Activated T-cell treated with anti-CD3 and anti-CD28 coated beads for 48 hours (primary cell): ENCODE measurements around the gene PTPN13.

Experiments used
- DNase-seq: peaks from one replicate; pipeline ENCODE4 v3.0.0-alpha.2; 2020; ENCODE audit warnings: low read depth

PTPN13 gene

GRCh38 chr4:86818841-86819240 is 224.7 kb downstream of the PTPN13 start:
- no peak for DNase-seq

DNA sequence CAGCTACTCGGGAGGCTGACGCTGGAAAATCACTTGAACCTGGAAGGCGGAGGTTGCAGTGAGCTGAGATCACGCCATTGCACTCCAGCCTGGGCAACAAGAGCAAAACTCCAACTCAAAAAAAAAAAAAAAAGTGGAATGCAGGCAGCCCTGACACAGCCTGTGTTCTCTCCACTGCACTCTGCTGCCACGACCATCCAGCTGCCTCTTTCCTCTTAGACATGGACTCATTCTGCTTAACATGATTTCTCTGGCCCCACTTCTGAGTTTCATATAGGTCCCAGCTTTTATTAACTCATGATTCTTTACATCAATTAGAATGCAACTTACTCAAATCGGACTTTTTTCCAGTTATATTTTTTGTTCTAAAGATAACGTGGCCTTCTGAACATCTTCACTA is 225.4 kb downstream of the PTPN13 start:
- no peak for DNase-seq

- DNase-seq: no peak
These were observed 227.0 kb downstream of the PTPN13 start for GRCh38 chr4:86821151-86821550.

DNA sequence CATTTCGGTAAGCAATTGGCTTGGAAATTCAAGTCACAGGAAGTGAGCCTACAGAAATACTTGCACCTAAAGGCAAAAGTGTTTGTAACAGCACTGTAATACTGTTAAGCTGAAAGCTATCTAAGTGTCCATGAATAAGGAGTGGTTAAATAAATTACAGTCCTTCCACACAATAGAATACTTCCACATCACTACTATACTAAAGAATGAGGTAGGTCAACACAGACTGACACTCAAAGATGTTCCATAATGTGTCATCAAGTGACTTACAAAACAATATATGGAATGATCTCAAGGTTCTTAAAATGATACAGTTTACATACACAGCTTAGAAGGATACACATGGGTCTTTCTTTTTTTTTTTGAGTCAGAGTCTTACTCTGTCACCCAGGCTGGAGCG is 228.0 kb downstream of the PTPN13 start:
- DNase-seq: no peak

GRCh38 chr4:86825511-86825910 is 231.4 kb downstream of the PTPN13 start:
- no peak for DNase-seq

DNA sequence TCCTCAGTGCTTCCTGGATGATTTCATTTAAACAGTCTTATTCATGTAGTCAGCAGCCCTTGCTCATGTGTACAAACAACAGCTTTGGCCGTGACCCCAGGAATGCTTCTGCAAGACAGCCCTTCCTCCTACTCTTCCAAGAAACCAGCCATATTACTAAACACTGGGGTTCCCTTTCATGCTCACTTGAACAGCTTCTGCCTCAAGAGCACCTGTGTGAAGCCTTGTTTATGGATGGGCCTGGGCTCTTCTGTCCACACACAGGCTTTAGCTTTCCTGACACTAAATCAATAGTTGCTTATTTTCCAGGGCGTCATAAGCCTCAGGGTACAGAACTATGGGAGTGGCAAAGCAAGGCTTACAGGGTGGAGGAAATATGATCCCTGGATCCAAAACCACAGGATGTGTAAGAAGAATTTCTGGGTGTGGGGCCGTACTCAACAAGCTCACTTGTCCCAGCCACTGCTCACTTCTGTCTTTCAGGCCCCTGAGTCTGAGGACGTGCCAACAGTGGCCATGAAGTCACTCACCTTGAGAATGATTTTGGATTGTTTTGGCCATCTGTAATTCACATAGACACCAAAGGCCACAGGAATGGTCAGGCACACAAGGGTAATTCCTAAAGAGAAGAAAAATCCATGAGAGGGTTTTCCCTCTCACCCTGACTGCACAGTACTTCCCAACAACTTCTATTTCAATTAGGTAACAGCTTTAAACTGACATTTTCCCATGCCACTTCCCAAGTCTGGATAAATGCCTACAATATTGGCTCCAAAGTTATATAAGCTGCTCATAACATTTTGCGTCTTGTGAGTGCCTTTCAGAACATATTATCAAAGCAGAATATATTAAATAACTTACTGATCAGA is 237.4 kb downstream of the PTPN13 start:
- DNase-seq: no peak

- no peak for DNase-seq
These were observed 239.5 kb downstream of the PTPN13 start for GRCh38 chr4:86833615-86834014.

DNA sequence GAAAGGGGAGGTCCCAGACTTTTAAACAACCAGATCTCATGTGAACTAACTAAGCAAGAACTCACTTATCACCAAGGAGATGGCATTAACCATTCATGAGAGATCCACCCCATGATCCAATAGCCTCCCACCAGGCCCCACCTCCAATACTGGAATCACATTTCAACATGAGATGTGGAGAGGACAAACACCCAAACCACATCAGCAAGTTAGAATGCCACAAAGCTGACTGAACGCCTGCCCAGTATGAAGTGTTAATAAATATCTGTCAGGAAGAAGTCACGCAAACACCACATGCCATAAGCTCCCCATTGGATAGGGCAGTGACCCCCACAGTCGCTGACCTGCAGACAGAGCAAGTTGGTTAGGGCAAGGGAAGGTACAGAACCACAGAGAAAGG is 240.8 kb downstream of the PTPN13 start:
- no peak for DNase-seq

DNA sequence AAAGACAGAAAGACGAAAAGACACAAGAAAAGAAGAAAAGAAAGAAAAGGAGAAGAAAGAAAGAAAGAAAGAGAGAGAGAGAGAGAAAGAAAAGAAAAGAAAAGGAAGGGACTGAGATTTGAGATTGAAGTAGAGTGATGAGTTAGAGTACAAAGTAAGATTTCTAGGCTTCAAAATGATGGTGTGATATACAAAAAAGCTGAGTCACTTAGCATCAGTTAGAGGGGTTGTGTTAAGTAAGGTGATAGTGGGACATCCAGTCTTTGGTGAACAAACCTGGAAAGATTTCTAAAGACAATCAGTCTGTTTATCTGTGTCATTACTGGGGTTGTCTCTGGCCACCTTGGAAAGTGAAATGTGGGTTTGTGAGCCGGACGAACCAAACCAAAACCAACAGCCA is 241.6 kb downstream of the PTPN13 start:
- no peak for DNase-seq

GRCh38 chr4:86837691-86838503 is 243.8 kb downstream of the PTPN13 start:
- no peak for DNase-seq

DNA sequence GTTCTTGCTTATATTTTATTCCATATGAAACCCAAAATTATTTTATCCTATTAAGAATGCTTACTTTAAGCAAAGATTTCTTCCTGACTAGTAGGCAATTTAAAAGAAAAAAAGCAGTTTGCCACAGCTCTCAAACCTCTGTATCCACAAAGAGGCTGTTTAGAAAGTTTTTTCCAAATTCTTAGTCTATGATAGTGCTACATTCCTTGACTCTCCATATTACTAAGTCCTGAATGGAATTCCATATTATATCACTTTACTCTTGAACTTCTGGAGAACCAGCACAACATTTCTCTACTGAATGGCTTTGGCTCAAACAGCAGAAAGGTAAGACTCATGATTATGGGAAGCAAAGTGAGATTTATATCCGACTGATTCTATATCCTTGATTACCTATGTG is 246.7 kb downstream of the PTPN13 start:
- DNase-seq: no peak

- DNase-seq: no peak
These were observed 247.2 kb downstream of the PTPN13 start for GRCh38 chr4:86841309-86841708.

- no peak for DNase-seq
These were observed 251.5 kb downstream of the PTPN13 start for GRCh38 chr4:86845593-86845992.

GRCh38 chr4:86846921-86847320 is 252.8 kb downstream of the PTPN13 start:
- DNase-seq: no peak

DNA sequence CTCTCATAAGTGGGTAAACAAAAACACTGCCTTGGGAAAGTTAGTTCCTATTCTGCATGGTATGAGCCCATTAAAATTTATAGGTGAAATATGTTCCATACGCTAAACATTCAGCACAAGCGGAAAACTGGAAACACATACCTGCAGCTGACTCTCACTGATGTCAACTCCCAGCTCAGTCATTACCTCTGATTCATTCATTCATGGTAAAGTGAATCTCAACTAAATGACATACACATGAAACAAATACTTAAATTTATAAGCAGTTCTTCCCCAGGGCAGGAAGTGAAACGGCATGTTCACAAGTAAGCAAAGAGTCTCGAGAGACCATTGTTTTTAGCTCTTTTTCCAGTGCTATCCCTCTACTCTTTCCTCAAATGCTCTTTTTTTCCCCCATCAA is 253.5 kb downstream of the PTPN13 start:
- DNase-seq: no peak

DNA sequence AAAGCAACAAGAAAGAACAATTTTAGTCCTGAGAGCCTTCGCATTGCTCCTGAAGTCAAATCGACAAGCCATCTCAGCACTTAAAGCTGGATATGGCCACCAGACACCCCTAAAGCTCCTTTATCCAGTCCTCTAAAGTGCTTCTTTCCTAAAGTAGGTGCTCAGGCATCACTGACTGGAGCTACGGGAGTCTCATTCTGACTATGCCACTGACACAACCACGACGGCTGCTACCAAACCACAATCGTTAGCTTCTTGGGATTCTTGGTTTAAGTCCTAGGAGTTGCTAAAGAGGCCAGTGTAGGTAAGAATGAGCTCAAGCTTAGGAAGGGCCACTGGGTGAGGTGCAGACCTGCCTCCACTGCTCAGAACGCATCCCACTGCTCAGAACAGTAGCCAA is 254.0 kb downstream of the PTPN13 start:
- DNase-seq: no peak

GRCh38 chr4:86848732-86849619 is 254.9 kb downstream of the PTPN13 start, which contains the start of gene SLC10A6:
SLC10A6 (minus strand) TSS chr4:86849384; CDS start chr4:86849115, 269 bp downstream.
- DNase-seq: no peak

- DNase-seq: no peak
These were observed 259.1 kb downstream of the PTPN13 start for GRCh38 chr4:86853209-86853608.

DNA sequence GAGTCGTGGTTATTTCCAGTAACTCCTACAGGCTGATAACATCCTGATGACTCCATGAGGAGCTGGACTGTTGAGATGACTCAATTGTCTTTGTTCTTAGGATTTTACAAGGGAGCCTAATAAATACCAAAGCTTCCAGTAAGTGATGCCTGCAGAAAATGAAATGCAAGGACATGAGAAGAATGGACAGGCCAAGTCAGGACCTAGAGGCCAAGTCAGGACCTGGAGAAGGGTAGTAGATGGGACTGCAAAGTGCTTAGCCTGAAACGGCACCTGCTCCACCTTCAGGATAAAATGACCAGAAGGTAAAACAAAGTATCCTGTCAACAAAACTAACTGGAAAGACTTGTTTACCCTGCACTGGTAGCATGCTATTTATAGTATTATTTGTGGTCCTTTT is 261.5 kb downstream of the PTPN13 start:
- DNase-seq: no peak

DNA sequence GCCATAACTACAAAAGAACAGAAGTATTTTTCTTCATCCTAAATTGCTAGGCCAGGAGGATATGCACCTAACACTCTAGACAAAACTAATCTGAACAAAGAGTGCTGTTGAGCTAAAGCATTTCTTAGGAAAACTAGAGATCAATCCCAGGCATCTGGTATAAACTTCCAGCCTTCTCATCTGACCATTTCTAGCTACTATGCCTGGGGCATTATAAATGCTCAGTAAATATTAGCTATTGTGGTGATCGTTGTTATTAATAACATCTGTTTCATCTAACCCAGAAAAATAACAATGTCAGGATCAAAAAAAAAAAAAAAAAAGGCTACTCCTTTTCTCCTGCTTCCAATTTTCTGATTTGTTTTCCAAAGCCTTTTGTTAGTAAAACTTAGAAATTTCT is 262.8 kb downstream of the PTPN13 start:
- DNase-seq: no peak

- DNase-seq: no peak
These were observed 263.4 kb downstream of the PTPN13 start for GRCh38 chr4:86857341-86858052.
